Measurements from ENCODE around the gene TRA2A. TPM values are rescaled to one million over a fixed set of nuclear protein-coding genes. Genes with fewer than 3 reads are reported as not detected.
"Not testable (repeated sequence)": the region's sequence is repeated elsewhere in the genome, so short reads cannot be mapped to it uniquely, and the experiment has no call there.

The TRA2A gene
- total RNA-seq, 1 donor, result 45.8 TPM

- no peak for TF ChIP-seq CTCF (IDR thresholded peaks at IDR 0.05; ENCODE audit: insufficient read depth, low read depth, low read length)
- no peak for DNase-seq (ENCODE audit: low read depth)
- H3K4me3 ChIP-seq (ENCODE audit: low read depth, low read length), result no peak overlapping the region
These were observed 17.0 kb downstream of the TRA2A start for GRCh38 chr7:23514755-23515154.

GRCh38 chr7:23513746-23514145, 18.0 kb downstream of the TRA2A start:
- not testable (repeated sequence) for H3K4me3 ChIP-seq (ENCODE audit: low read depth, low read length); DNase-seq (ENCODE audit: low read depth)

- TF ChIP-seq CTCF (IDR thresholded peaks at IDR 0.05; ENCODE audit: insufficient read depth, low read depth, low read length), result no peak
- DNase-seq (ENCODE audit: low read depth), result no peak
- H3K4me3 ChIP-seq (ENCODE audit: low read depth, low read length), result no peak overlapping the region
These were observed 37.8 kb downstream of the TRA2A start for GRCh38 chr7:23494009-23494408.

- peak; percentile 22 for DNase-seq (ENCODE audit: low read depth)
- H3K4me3 ChIP-seq (ENCODE audit: low read depth, low read length), result peak overlapping the region; percentile 0
- TF ChIP-seq CTCF (IDR thresholded peaks at IDR 0.05; ENCODE audit: insufficient read depth, low read depth, low read length), result no peak
These were observed 40.3 kb downstream of the TRA2A start for GRCh38 chr7:23491502-23491901.

- no peak for TF ChIP-seq CTCF (IDR thresholded peaks at IDR 0.05; ENCODE audit: insufficient read depth, low read depth, low read length)
- peak; percentile 41 for DNase-seq (ENCODE audit: low read depth)
- H3K4me3 ChIP-seq (ENCODE audit: low read depth, low read length), result peak overlapping the region; percentile 54
These were observed 41.2 kb downstream of the TRA2A start for GRCh38 chr7:23490357-23491135.

- DNase-seq (ENCODE audit: low read depth); H3K4me3 ChIP-seq (ENCODE audit: low read depth, low read length): not testable (repeated sequence)
These were observed 43.1 kb downstream of the TRA2A start for GRCh38 chr7:23488714-23489113.

GRCh38 chr7:23487670-23488069, 44.1 kb downstream of the TRA2A start:
- no peak for DNase-seq (ENCODE audit: low read depth)
- no peak for TF ChIP-seq CTCF (IDR thresholded peaks at IDR 0.05; ENCODE audit: insufficient read depth, low read depth, low read length)
- H3K4me3 ChIP-seq (ENCODE audit: low read depth, low read length), result no peak overlapping the region
